ENCODE data around the gene SMG6.

The SMG6 gene

DNA sequence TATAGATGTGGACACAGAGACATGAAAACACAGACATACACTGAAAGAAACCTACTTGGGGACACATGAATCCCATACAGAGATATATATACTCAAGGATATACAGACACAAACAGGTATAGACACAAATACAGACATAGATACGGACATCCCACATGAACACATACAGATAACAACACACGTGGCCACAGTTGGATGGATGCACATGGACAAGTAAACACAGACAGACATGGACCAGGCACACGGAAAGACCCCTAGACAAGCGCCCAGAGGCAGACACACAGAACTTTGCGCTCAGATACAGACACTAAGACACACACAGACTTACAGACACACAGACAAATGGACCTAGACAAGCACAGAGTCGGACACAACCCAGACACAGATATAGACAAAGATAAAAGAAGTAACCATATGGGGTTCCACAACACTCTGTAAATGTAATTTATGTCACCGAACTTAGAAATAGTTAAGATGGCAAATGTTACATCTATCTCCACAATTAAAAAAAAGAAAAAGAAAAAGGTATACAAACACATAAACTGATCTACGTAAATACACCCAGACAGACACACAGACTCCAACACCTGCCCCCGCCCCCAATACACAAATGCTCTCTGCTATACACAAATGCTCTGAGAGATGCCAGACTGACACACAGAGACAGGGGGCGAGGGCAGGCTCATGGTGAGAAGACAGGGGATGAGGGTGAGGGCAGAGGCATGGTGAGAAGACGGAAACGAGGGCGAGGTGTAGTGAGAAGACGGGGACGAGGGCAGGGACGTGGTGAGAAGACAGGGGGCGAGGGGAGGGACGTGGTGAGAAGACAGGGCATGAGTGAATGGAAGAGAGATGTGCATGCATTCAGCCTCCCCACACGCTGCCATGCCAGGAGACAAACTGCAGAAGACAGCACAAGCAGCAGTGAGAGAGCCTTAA lies 118.3 kb downstream of the SMG6 start:
- no peak for DNase-seq
- TF ChIP-seq GATA1 (IDR thresholded peaks at IDR 0.05; ENCODE audit: low read depth, low read length) (no peak), POLR2A (IDR thresholded peaks at IDR 0.05; ENCODE audit: low read length) (no peak)

DNA sequence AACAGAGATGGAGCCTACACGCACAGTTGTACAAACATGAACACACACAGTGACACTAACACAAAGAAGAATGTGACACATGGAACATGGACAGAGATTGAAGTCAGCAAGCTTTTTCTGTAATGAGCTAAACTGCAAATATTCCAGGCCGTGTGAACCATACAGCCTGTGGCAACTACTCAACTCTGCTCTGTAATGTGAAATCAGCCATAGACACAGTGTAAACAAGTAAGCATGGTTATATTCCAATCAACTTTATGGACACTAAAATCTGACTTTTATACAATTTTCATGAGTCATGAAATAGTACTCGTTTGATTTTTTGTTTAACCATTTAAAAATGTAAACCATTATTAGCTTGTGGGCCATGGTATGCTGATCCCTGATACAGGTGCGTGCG lies 120.2 kb downstream of the SMG6 start:
- DNase-seq: no peak
- TF ChIP-seq GATA1 (IDR thresholded peaks at IDR 0.05; ENCODE audit: low read depth, low read length) (no peak), POLR2A (IDR thresholded peaks at IDR 0.05; ENCODE audit: low read length) (no peak)

DNA sequence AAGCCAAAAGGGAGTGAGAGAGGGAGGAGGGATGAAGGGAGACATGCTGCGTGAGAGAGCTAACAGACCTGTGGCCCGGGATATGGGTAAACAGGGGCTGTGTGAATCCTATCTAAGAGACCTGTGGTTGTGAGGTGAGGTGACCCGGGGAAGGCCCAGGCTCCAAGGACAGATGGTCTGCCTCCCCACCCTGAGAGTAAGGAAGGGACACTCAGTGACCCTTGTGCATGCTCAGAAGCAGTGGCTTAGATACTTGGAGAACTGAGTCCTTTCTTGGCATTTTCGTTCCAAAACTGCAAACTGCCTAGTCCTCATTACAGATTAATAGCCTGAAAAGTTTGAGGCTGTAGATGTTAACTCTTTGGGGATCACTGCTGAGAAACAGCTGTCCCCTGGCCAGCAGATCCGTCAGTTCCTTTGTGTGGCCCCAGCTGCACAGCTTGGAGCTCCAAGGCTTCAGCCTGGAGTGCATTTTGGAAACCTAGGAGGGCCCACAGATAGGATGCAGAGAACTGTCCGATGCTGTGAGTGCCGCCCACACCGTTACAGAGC lies 121.6 kb downstream of the SMG6 start:
- TF ChIP-seq GATA1 (IDR thresholded peaks at IDR 0.05; ENCODE audit: low read depth, low read length) (no peak), POLR2A (IDR thresholded peaks at IDR 0.05; ENCODE audit: low read length) (no peak)
- DNase-seq: no peak

DNA sequence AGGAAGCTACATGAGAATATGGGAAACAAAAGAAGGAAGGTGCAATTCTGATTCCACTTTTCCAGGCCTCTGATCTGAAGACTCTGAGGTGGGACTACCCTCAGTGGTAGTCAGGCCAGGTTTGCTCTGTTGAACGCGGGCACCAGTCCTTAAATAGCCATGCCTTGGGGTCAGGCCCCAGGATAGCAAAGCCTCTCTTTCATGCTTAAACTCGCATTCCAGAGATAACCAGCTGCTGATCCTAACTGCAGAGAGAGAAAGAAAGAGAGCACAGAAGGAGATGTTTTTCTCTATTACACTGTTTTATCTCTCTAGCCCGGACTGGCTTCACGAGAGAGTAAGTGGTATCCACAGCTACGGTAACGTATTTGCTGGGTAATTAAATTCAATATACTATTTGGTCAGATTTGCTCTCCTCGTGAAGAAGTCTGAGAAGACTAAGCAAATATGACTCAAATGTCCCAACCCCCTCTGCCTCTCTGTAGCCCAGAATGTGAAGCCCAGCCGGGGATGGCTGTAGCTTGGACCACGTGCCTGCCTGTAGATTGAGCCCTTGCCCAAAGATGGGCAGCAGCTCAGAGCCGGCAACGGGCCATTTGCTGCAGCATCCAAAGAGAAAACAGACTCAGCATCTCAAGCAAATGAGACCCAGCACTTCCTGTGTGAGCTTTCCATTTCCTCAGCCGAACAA lies 122.2 kb downstream of the SMG6 start:
- DNase-seq: no peak
- TF ChIP-seq GATA1 (IDR thresholded peaks at IDR 0.05; ENCODE audit: low read depth, low read length) (no peak), POLR2A (IDR thresholded peaks at IDR 0.05; ENCODE audit: low read length) (no peak)

DNA sequence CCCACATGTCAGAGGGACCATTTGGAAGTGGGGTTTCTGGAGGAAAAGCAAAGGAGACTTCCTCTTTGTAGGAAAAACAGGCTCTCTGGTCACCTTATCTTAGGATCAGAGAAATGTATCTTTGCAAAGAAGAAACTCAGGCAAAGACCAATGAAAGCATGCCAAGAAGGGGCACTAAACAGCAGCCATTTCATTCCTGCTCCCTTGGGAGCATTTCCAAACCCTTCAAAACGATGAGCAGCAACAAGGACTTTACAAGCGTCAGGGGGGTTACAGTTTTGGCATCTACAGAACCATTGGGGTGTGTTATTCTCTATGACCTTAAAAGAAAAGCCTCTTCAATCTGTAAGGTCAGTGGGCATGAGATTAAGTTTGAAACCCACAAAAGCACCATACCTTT lies 122.8 kb downstream of the SMG6 start:
- TF ChIP-seq GATA1 (IDR thresholded peaks at IDR 0.05; ENCODE audit: low read depth, low read length) (no peak), POLR2A (IDR thresholded peaks at IDR 0.05; ENCODE audit: low read length) (no peak)
- no peak for DNase-seq

DNA sequence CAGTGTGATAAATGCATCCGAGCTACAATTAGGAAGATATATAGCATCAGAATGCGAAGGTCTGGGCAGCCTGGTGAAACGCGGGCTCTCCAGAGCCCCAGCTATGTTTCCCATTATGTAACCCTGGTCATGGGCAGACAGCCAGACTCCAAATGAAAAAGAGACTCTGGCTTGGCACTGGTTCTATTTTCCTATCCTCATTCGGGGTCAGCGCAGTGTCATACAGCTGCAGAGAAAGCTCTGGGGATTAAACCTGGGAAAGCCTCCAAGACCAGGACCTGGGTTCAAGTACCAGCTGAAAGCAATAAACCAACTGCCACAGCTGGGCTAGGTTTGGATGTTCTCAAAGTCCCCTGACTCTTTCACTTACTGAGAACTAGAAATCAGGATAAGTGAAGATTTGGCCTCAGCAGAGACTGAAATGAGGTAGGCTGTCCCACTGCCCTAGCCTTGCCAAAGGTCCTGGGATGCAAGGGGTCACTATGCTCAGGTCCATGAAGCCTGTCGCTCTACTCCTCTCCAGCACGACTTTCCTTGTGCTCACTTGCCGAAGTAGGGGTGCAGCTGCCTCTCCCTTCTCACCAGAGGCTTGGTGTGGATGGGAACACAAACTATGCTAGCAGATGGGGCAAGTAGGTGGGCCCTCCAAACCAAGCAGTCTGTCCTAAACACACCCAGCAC lies 123.8 kb downstream of the SMG6 start:
- no peak for DNase-seq
- no peak for TF ChIP-seq GATA1 (IDR thresholded peaks at IDR 0.05; ENCODE audit: low read depth, low read length)
- no peak for TF ChIP-seq POLR2A (IDR thresholded peaks at IDR 0.05; ENCODE audit: low read length)

DNA sequence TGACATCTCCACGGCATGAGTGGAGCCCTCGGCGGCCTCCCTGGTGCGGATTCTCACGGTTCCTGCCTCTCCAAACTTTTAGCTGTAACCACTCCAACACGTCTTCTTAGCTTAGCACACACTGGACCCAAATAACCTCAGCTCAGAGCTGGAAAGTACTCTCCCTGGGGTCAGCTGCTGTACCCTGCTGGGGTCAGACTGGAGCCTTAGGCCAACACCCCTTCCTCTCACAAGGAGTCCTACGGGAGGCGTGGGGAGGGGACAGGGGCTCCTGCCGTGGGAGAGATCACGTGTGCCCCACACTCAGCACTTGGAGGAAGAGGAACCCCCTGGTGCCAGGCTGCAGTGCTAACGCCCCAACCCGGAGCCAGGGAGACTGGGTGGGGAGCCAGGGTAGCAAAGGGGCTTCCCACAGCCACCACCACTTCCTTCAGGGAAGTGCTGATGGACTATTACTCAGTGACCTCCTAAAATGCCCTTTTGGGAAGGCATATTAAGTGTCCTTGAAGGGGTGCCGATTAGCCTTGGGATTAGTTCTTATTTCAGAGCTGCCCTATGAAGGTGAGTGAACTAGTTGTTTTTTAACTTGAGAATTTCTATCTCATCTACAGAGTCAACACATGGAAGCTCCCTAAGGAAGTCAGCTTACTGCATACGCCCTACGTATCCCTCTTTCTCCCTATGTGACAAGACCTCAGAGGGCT lies 124.6 kb downstream of the SMG6 start:
- DNase-seq: no peak
- TF ChIP-seq GATA1 (IDR thresholded peaks at IDR 0.05; ENCODE audit: low read depth, low read length) (no peak), POLR2A (IDR thresholded peaks at IDR 0.05; ENCODE audit: low read length) (no peak)

DNA sequence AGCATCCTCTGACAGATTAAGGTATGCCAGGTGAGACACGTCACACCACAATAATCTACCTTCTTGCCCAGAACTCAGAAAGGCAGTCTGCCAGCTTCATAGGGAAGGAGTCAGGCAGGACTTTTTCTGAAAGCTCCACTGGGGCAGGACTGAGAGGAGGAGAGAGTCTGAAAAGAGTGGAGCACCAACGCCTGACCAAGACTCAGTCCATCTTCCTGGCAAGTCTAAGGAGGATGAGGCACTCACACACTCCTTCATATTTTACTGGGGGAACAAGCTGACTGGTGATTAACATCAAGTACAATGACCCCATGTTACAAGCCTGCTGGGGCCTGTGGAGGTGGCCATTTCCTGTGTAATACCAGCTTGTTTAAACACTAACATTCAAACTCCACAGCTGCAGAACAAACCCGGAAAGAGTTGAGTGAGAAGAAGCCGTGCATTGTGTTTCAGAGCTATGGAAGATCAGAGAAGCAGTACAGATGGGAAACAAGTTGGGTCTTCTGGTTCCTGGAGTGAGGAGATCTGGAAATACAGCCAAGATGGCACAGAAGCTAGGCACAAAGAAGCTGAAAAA lies 126.3 kb downstream of the SMG6 start:
- no peak for DNase-seq

DNA sequence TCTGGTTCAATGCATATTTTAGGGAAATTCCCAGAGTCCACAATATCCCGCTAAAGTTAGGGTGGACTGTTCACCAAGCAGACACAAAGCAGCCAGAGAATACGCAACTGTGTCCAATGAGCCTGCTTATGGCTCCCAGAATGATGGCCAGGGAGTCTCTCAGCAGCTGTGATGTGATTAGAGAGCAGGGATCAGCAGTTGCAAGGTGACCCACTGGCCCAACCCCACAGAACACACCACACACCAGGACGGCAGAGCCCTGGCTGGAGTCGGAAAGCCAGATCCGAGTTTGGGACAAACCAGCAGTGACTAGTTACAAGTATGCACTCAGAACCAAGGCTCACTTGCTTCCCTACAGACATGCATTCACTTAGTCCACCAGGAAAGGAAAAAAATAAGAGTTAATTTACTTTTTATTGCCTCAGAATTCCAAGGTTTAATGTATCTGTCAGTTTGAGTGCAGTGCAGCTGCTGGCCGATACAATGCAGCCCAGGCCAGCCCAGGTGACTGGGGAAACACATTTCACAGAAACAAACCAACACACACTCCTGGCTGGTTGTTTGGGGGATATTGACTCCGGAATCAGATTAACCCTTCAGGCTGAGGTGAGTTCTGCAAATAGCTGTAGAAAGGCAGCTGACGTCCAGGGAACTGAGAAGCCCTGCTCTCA lies 127.0 kb downstream of the SMG6 start:
- DNase-seq: no peak
- TF ChIP-seq POLR2A (IDR thresholded peaks at IDR 0.05; ENCODE audit: low read length): no peak
- TF ChIP-seq GATA1 (IDR thresholded peaks at IDR 0.05; ENCODE audit: low read depth, low read length): no peak

More for the DNA sequence above, 126.3 kb downstream of the SMG6 start:
- TF ChIP-seq GATA1 (IDR thresholded peaks at IDR 0.05; ENCODE audit: low read depth, low read length) (no peak), POLR2A (IDR thresholded peaks at IDR 0.05; ENCODE audit: low read length) (no peak)

DNA sequence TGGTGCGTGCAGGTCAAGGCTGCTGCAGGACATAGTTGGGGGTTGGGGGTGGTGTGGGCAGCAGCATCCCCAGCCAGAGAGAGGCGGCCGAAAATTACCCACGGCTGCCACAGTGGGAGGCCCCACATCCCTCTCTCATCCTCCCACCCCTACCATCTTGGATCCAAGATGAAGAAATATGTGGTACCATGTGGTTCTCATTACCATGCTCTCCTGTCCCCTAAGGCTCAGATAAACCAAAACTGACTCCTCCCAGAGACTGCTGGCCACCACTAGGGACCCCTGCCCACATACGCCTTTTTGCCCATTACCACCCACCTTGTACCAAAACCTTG lies 128.3 kb downstream of the SMG6 start:
- DNase-seq: no peak
- no peak for TF ChIP-seq POLR2A (IDR thresholded peaks at IDR 0.05; ENCODE audit: low read length)
- TF ChIP-seq GATA1 (IDR thresholded peaks at IDR 0.05; ENCODE audit: low read depth, low read length): no peak

DNA sequence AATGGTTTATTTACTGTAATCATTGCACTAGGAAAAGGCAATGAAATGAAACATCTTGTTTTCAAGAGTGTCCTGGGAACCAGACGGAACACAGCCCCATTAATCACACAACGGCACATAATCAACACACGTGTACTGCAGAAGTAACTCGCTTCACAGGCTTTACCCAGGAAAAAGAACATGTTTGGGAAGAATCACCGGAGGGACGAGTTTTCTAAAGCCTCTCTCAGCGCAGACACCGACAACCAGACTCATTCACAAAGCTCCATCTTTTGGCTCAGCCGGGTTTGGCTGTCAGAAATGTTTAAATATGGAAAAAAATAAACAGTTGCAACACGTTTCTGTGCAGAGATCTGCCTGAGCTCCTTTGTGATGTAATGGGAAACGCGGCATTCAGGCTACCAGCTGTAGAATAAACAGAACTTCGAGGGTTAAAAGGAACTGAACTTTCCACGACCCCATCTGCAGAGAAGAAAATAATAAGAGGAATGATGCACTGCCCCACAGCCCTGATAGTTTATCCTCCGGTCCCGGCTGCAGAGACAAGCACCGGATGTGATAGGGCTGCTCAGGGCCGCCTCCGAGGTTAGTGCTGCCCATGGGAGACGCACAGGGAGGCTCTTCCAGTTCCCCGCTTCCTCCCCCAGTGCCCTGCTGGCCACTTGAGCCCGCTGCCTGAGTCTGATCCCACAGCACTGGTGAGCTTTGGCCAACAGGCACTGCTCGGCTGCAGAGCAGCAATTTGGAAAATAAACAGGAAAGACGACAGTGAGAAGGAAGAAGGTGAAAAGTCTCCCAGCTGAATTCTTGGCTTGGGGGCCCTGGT lies 128.9 kb downstream of the SMG6 start:
- no peak for DNase-seq
- no peak for TF ChIP-seq POLR2A (IDR thresholded peaks at IDR 0.05; ENCODE audit: low read length)

DNA sequence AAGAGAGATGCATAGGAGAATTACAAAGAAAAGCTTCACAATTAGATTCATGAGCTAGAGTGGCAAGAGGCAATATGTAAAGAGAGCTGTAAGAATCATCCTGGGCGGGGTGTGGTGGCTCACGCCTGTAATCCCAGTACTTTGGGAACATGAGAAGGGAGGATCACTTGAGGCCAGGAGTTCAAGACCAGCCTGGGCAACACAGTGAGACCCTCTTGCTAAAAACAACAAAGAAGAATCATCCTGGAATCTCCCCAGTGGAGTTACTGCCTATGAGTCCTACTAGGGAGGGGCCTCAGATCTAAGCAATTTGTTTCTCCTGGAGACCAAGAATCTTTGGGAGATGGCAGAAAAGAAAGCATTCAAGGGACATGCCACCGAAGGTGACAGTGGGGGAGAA lies 129.6 kb downstream of the SMG6 start:
- no peak for DNase-seq
- TF ChIP-seq GATA1 (IDR thresholded peaks at IDR 0.05; ENCODE audit: low read depth, low read length): no peak
- no peak for TF ChIP-seq POLR2A (IDR thresholded peaks at IDR 0.05; ENCODE audit: low read length)

All from erythroblast (primary cell).